Uterus (tissue), 4 donors: ENCODE measurements around the gene CACNA1A. TPM values are rescaled to one million over a fixed set of nuclear protein-coding genes. Genes with fewer than 3 reads are reported as not detected.

ENCODE experiments used
- DNase-seq, 2 donors: peaks; one replicate each; pipeline ENCODE4 v3.0.0-alpha.2; 2019 to 2020
- H3K27ac ChIP-seq, 2 donors: fragments of 200-600 bp; sonication (generic); 1 replicate in 1 of 2; 2 replicates in 1 of 2; pipeline ENCODE4 v1.5.1; 2016 to 2018
- H3K27me3 ChIP-seq, 2 donors: fragments of 200-600 bp; sonication (generic); one replicate each; pipeline ENCODE4 v1.5.1; 2018 to 2019; ENCODE audit warnings: control low read depth in 1 of 2
- H3K36me3 ChIP-seq, 2 donors: fragments of 200-600 bp; sonication (generic); one replicate each; pipeline ENCODE4 v1.5.1; 2019; ENCODE audit warnings: control low read depth in 1 of 2
- H3K4me1 ChIP-seq, 2 donors: fragments of 200-600 bp; sonication (generic); one replicate each; pipeline ENCODE4 v1.5.1; 2018 to 2019; ENCODE audit warnings: control low read depth in 1 of 2
- H3K4me3 ChIP-seq, 2 donors: fragments of 200-600 bp; sonication (generic); 1 replicate in 1 of 2; 2 replicates in 1 of 2; pipeline ENCODE4 v1.5.1; 2018 to 2019; ENCODE audit warnings: mild to moderate bottlenecking in 1 of 2
- H3K9me3 ChIP-seq, 2 donors: fragments of 200-600 bp; sonication (generic); one replicate each; pipeline ENCODE4 v1.5.1; 2019; ENCODE audit warnings: control low read depth in 1 of 2
- POLR2A ChIP-seq, 2 donors: fragments of 450-650 bp; IDR thresholded peaks; one replicate each; pipeline ENCODE4 v1.6.1; 2016; ENCODE audit warnings: antibody characterized with exemption in 2 of 2, mild to moderate bottlenecking in 1 of 2, moderate library complexity in 1 of 2
- intact Hi-C: fragments of 100-400 bp; cut with DNase I; formaldehyde crosslinking; loops from one replicate; pipeline ENCODE4 v1.15.1; 2023; ENCODE audit warnings: low total_unique reads
- total RNA-seq, 4 donors: library from RNA; depleted of rRNA in 3 of 4; stranded (reverse); fragments of >200 nt in 3 of 4; gene quantifications; one replicate each; pipeline versions ENCODE4 v1.1.0 to v1.2.4, GENCODE V29; 2014 to 2023
- TF ChIP-seq, protein P1 (sequence below), 4 experiments: fragments of 200-600 bp in 2 of 4; fragments of 450-650 bp in 2 of 4; sonication (generic) in 2 of 4; IDR thresholded peaks; one replicate each; pipeline ENCODE4 v1.5.1; 2016 to 2019; ENCODE audit warnings: antibody characterized with exemption in 4 of 4, mild to moderate bottlenecking in 2 of 4, moderate library complexity in 1 of 4
- donor health status: DM: yes; HTN: yes; CAD: no.

Gene CACNA1A
- total RNA-seq, 4 donors from 2014 or later = 0.77 to 5.8 (median 0.96) TPM

DNA sequence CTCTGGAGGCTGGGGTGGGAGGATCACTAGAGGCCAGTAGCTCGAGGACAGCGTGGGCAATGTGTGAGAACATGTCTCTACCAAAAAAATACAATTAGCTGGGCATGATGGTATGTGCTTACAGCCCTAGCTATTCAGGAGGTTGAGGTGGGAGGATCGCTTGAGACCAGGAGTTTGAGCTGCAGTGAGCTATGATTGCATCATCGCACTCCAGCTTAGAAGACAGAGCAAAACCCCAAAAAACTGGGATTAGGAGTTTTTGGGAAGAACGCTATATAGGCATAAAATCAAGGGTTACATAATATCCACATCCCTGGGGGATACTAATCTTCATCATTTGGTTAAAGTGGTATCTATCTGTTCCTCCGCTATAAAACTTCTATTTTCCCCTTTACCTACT, 155.5 kb downstream of the CACNA1A start:
- H3K27ac ChIP-seq = no peak overlapping the region
- TF ChIP-seq, protein P1, sequence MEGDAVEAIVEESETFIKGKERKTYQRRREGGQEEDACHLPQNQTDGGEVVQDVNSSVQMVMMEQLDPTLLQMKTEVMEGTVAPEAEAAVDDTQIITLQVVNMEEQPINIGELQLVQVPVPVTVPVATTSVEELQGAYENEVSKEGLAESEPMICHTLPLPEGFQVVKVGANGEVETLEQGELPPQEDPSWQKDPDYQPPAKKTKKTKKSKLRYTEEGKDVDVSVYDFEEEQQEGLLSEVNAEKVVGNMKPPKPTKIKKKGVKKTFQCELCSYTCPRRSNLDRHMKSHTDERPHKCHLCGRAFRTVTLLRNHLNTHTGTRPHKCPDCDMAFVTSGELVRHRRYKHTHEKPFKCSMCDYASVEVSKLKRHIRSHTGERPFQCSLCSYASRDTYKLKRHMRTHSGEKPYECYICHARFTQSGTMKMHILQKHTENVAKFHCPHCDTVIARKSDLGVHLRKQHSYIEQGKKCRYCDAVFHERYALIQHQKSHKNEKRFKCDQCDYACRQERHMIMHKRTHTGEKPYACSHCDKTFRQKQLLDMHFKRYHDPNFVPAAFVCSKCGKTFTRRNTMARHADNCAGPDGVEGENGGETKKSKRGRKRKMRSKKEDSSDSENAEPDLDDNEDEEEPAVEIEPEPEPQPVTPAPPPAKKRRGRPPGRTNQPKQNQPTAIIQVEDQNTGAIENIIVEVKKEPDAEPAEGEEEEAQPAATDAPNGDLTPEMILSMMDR (IDR thresholded peaks at IDR 0.05) = no peak
- no peak for TF ChIP-seq POLR2A (IDR thresholded peaks at IDR 0.05)
- DNase-seq = no peak
- no peaks in the 10 kb centered on the region for H3K27me3 ChIP-seq
- intact Hi-C loops = no loop called here
- H3K9me3 ChIP-seq = peaks cover 0 to 5% of the 10 kb centered on the region in 2 donors
- no peak overlapping the region for H3K4me3 ChIP-seq
- H3K4me1 ChIP-seq = no peaks in the 10 kb centered on the region
- H3K36me3 ChIP-seq = no peaks in the 10 kb centered on the region

- peaks cover 0 to 5% of the 10 kb centered on the region in 2 donors for H3K9me3 ChIP-seq
- H3K27me3 ChIP-seq = no peaks in the 10 kb centered on the region
- TF ChIP-seq, protein P1 (IDR thresholded peaks at IDR 0.05) = no peak
- TF ChIP-seq POLR2A (IDR thresholded peaks at IDR 0.05) = no peak
- no peaks in the 10 kb centered on the region for H3K36me3 ChIP-seq
- no peak overlapping the region for H3K27ac ChIP-seq
- H3K4me3 ChIP-seq = no peak overlapping the region
- no peaks in the 10 kb centered on the region for H3K4me1 ChIP-seq
- intact Hi-C loops = no loop called here
- DNase-seq = no peak
Measured at GRCh38 chr19:13350072-13350471, 156.2 kb downstream of the CACNA1A start.

- DNase-seq = no peak
- Histone ChIP-seq H3K27me3 (no peaks in the 10 kb centered on the region), H3K9me3 (peaks cover 0 to 5% of the 10 kb centered on the region in 2 donors), H3K36me3 (no peaks in the 10 kb centered on the region), H3K4me1 (no peaks in the 10 kb centered on the region), H3K27ac (no peak overlapping the region), H3K4me3 (no peak overlapping the region)
- TF ChIP-seq, protein P1 (IDR thresholded peaks at IDR 0.05) = no peak
- no peak for TF ChIP-seq POLR2A (IDR thresholded peaks at IDR 0.05)
- intact Hi-C loops = no loop called here
Measured at GRCh38 chr19:13347367-13347766, 158.9 kb downstream of the CACNA1A start.

DNA sequence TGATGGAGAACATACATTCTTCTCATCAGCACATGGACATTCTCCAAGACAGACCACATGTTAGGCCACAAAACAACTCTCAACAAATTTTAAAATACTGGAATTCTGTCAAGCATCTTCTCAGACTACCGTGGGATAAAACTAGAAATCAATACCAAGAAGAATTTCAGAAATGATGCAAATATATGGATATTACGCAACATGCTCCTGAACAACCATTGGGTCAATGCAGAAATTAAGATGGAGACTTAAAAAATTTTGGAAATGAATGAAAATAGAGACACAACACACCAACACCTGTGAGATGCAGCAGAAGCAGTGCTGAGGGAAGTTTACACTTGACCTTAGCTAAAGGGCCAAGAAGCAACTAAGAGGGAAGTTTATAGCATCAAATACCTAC, 162.8 kb downstream of the CACNA1A start:
- Histone ChIP-seq H3K4me1 (no peaks in the 10 kb centered on the region), H3K27me3 (no peaks in the 10 kb centered on the region), H3K9me3 (no peaks in the 10 kb centered on the region), H3K4me3 (no peak overlapping the region), H3K27ac (no peak overlapping the region), H3K36me3 (no peaks in the 10 kb centered on the region)
- intact Hi-C loops = no loop called here
- no peak for DNase-seq
- no peak for TF ChIP-seq POLR2A (IDR thresholded peaks at IDR 0.05)
- TF ChIP-seq, protein P1 (IDR thresholded peaks at IDR 0.05) = no peak

DNA sequence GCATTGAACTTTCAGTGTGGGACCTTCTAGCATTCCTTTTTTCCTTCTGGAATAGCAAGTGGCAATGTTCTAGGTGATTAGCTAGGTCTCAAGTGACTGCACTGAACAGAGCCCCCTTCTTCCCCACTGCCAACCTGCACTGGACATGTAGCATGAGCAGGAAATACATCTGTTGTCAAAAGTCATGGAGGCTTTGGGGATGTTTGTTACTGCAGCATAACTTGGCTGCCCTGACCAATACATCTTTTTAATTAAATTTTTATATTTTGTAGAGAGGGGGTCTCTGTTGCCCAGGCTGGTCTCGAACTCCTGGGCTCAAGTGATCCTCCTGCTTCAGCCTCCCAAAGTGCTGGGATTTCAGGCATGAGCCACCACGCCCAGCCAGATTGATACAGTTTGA, 163.6 kb downstream of the CACNA1A start:
- intact Hi-C loops = no loop called here
- H3K9me3 ChIP-seq = no peaks in the 10 kb centered on the region

GRCh38 chr19:13339869-13340268, 166.4 kb downstream of the CACNA1A start:
- Histone ChIP-seq H3K36me3 (no peaks in the 10 kb centered on the region), H3K4me1 (no peaks in the 10 kb centered on the region), H3K27ac (no peak overlapping the region), H3K4me3 (no peak overlapping the region), H3K9me3 (no peaks in the 10 kb centered on the region), H3K27me3 (no peaks in the 10 kb centered on the region)
- TF ChIP-seq, protein P1 (IDR thresholded peaks at IDR 0.05) = no peak
- no peak for TF ChIP-seq POLR2A (IDR thresholded peaks at IDR 0.05)
- peak in 1 of 2 donors; percentile 12 for DNase-seq
- intact Hi-C loops = no loop called here

More for the DNA sequence above, 163.6 kb downstream of the CACNA1A start:
- no peak for TF ChIP-seq POLR2A (IDR thresholded peaks at IDR 0.05)
- H3K36me3 ChIP-seq = no peaks in the 10 kb centered on the region
- H3K4me1 ChIP-seq = no peaks in the 10 kb centered on the region
- H3K27ac ChIP-seq = no peak overlapping the region
- no peak overlapping the region for H3K4me3 ChIP-seq
- no peak for DNase-seq
- H3K27me3 ChIP-seq = no peaks in the 10 kb centered on the region
